ENCODE measurements around the gene SHCBP1.

Gene SHCBP1

DNA sequence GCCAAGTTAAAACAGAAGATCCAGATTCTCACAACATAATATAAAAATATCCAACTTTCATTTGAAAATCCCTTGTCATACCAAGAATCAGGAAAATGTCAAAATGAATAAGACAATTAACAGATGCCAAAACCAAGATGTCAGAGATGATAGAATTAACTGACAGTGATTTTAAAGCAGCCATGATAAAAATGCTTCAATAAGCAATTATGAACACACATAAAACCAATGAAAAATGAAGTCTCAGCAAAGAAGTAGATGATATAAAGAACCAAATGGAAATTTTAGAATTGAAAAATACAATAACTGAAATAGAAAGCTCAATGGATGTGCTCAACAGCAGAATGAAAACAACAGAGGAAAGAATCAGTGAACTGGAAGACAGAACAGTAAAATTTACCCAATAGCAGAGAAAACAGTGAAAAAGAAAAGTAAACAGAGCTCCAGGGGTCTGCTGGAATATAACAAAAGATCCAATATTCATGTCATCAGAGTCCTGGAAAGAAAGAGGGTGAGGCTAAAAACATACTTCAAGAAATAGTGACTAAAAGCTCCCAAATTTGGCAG is 35.1 kb downstream of the SHCBP1 start:
- Histone ChIP-seq H3K9ac (ENCODE audit: low read length) (no peak overlapping the region), H2AFZ (ENCODE audit: low read depth, low read length, severe bottlenecking) (no peak overlapping the region), H3F3A (ENCODE audit: insufficient read depth) (no peaks in the 10 kb centered on the region), H3K27me3 (ENCODE audit: low read length) (no peaks in the 10 kb centered on the region), H3K4me2 (ENCODE audit: low read depth, low read length, poor library complexity, severe bottlenecking) (no peak overlapping the region), H3K36me3 (ENCODE audit: low read length) (peaks cover 55% of the 10 kb centered on the region), H3K27ac (ENCODE audit: low read depth, low read length) (no peak overlapping the region), H3K9me3 (ENCODE audit: insufficient read depth, low read length) (no peaks in the 10 kb centered on the region), H4K20me1 (ENCODE audit: low read depth, low read length) (no peaks in the 10 kb centered on the region), H3K9me2 (replicated peaks; ENCODE audit: insufficient read depth, low read length) (no peaks in the 10 kb centered on the region), H3K79me2 (ENCODE audit: insufficient read depth, low read length) (peaks cover 32% of the 10 kb centered on the region), H3K4me3 (ENCODE audit: insufficient read depth, low read length, poor library complexity, severe bottlenecking) (no peak overlapping the region)
- TF ChIP-seq EZH2phosphoT487 (conservative IDR thresholded peaks at IDR 0.05; ENCODE audit: low read length) (no peak), CTCF (IDR thresholded peaks at IDR 0.05; ENCODE audit: insufficient read depth, low read length, poor library complexity, severe bottlenecking) (no peak)

- Histone ChIP-seq H3K9me2 (replicated peaks; ENCODE audit: insufficient read depth, low read length) (no peaks in the 10 kb centered on the region), H3K4me2 (ENCODE audit: low read depth, low read length, poor library complexity, severe bottlenecking) (no peak overlapping the region), H4K20me1 (ENCODE audit: low read depth, low read length) (no peaks in the 10 kb centered on the region), H2AFZ (ENCODE audit: low read depth, low read length, severe bottlenecking) (no peak overlapping the region), H3K79me2 (ENCODE audit: insufficient read depth, low read length) (peaks cover 25% of the 10 kb centered on the region), H3K9ac (ENCODE audit: low read length) (no peak overlapping the region), H3K4me3 (ENCODE audit: insufficient read depth, low read length, poor library complexity, severe bottlenecking) (no peak overlapping the region), H3K9me3 (ENCODE audit: insufficient read depth, low read length) (no peaks in the 10 kb centered on the region), H3K27me3 (ENCODE audit: low read length) (no peaks in the 10 kb centered on the region), H3K27ac (ENCODE audit: low read depth, low read length) (no peak overlapping the region), H3F3A (ENCODE audit: insufficient read depth) (no peaks in the 10 kb centered on the region), H3K36me3 (ENCODE audit: low read length) (peaks cover 61% of the 10 kb centered on the region)
- no peak for TF ChIP-seq EZH2phosphoT487 (conservative IDR thresholded peaks at IDR 0.05; ENCODE audit: low read length)
- TF ChIP-seq CTCF (IDR thresholded peaks at IDR 0.05; ENCODE audit: insufficient read depth, low read length, poor library complexity, severe bottlenecking) = no peak
Observed at GRCh38 chr16:46583036-46583435, 38.1 kb downstream of the SHCBP1 start.

DNA sequence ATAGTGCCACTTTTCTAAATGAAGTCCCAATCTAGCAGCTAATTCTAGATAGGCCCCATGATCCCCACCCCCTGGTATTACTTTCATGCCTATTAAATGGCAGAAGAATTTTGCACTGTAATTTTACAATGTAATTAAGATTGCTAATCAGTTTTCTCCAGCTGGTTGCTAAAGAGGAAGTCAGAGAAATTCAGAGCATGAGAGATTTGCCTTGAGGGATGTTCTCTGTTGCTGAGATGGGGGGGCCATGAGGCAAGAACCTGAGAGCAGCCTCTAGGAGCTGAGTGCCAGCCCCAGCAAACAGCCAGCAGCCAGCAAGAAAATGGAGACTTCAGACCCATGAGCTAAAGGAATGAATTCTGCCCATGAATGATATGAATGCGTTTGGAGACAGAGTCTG is 38.9 kb downstream of the SHCBP1 start:
- Histone ChIP-seq H3K4me2 (ENCODE audit: low read depth, low read length, poor library complexity, severe bottlenecking) (no peak overlapping the region), H3K27me3 (ENCODE audit: low read length) (no peaks in the 10 kb centered on the region), H3K79me2 (ENCODE audit: insufficient read depth, low read length) (peaks cover 22% of the 10 kb centered on the region), H3K27ac (ENCODE audit: low read depth, low read length) (no peak overlapping the region), H3F3A (ENCODE audit: insufficient read depth) (no peaks in the 10 kb centered on the region), H3K4me3 (ENCODE audit: insufficient read depth, low read length, poor library complexity, severe bottlenecking) (no peak overlapping the region), H2AFZ (ENCODE audit: low read depth, low read length, severe bottlenecking) (no peak overlapping the region), H4K20me1 (ENCODE audit: low read depth, low read length) (no peaks in the 10 kb centered on the region), H3K9me3 (ENCODE audit: insufficient read depth, low read length) (no peaks in the 10 kb centered on the region), H3K9me2 (replicated peaks; ENCODE audit: insufficient read depth, low read length) (no peaks in the 10 kb centered on the region), H3K9ac (ENCODE audit: low read length) (no peak overlapping the region), H3K36me3 (ENCODE audit: low read length) (peaks cover 59% of the 10 kb centered on the region)
- TF ChIP-seq EZH2phosphoT487 (conservative IDR thresholded peaks at IDR 0.05; ENCODE audit: low read length) = no peak
- TF ChIP-seq CTCF (IDR thresholded peaks at IDR 0.05; ENCODE audit: insufficient read depth, low read length, poor library complexity, severe bottlenecking) = no peak
